WTC11 (cell line): ENCODE data around the gene PAPPA2.

ENCODE experiments used
- CREM ChIP-seq: sonication (generic); formaldehyde crosslinking; IDR thresholded peaks from 2 replicates; pipeline ENCODE4 v1.8.1; 2022; ENCODE audit warnings: mild to moderate bottlenecking, missing genetic modification reagents, moderate library complexity
- NFE2L1 ChIP-seq: sonication (generic); formaldehyde crosslinking; IDR thresholded peaks from 2 replicates; pipeline ENCODE4 v1.8.1; 2023; ENCODE audit warnings: missing genetic modification reagents
- NR3C1 ChIP-seq: sonication (generic); formaldehyde crosslinking; conservative IDR thresholded peaks from 2 replicates; pipeline ENCODE4 v1.8.1; 2023; ENCODE audit warnings: low read depth, mild to moderate bottlenecking, missing genetic modification reagents
- USF2 ChIP-seq: sonication (generic); formaldehyde crosslinking; IDR thresholded peaks from 2 replicates; pipeline ENCODE4 v1.8.1; 2023; ENCODE audit warnings: mild to moderate bottlenecking, missing genetic modification reagents, moderate library complexity
- TF ChIP-seq, protein P1 (sequence below): sonication (generic); formaldehyde crosslinking; conservative IDR thresholded peaks from 2 replicates; pipeline ENCODE4 v1.8.1; 2022; ENCODE audit warnings: mild to moderate bottlenecking, missing genetic modification reagents
- TF ChIP-seq, protein P2 (sequence below): sonication (generic); formaldehyde crosslinking; IDR thresholded peaks from 2 replicates; pipeline ENCODE4 v1.8.0; 2022; ENCODE audit warnings: mild to moderate bottlenecking, missing genetic modification reagents
- TF ChIP-seq, protein P3 (sequence below): fragments of 200-600 bp; IDR thresholded peaks from 2 replicates; pipeline ENCODE4 v1.8.0; 2022; ENCODE audit warnings: antibody characterized with exemption

DNA sequence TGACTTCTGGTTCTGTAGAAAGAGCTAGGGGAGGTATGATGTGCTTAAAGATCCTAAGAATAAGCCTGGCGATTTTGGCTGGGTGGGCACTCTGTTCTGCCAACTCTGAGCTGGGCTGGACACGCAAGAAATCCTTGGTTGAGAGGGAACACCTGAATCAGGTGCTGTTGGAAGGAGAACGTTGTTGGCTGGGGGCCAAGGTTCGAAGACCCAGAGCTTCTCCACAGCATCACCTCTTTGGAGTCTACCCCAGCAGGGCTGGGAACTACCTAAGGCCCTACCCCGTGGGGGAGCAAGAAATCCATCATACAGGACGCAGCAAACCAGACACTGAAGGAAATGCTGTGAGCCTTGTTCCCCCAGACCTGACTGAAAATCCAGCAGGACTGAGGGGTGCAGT, 93.3 kb downstream of the PAPPA2 start:
- no peak for TF ChIP-seq NR3C1 (CRISPR knock-in tag)
- TF ChIP-seq, protein P1, sequence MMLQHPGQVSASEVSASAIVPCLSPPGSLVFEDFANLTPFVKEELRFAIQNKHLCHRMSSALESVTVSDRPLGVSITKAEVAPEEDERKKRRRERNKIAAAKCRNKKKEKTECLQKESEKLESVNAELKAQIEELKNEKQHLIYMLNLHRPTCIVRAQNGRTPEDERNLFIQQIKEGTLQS (CRISPR knock-in tag): no peak
- no peak for TF ChIP-seq USF2 (CRISPR knock-in tag)
- no peak for TF ChIP-seq CREM (CRISPR knock-in tag)
- TF ChIP-seq NFE2L1: no peak
- TF ChIP-seq, protein P2, sequence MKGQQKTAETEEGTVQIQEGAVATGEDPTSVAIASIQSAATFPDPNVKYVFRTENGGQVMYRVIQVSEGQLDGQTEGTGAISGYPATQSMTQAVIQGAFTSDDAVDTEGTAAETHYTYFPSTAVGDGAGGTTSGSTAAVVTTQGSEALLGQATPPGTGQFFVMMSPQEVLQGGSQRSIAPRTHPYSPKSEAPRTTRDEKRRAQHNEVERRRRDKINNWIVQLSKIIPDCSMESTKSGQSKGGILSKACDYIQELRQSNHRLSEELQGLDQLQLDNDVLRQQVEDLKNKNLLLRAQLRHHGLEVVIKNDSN (CRISPR knock-in tag): no peak
- TF ChIP-seq, protein P3, sequence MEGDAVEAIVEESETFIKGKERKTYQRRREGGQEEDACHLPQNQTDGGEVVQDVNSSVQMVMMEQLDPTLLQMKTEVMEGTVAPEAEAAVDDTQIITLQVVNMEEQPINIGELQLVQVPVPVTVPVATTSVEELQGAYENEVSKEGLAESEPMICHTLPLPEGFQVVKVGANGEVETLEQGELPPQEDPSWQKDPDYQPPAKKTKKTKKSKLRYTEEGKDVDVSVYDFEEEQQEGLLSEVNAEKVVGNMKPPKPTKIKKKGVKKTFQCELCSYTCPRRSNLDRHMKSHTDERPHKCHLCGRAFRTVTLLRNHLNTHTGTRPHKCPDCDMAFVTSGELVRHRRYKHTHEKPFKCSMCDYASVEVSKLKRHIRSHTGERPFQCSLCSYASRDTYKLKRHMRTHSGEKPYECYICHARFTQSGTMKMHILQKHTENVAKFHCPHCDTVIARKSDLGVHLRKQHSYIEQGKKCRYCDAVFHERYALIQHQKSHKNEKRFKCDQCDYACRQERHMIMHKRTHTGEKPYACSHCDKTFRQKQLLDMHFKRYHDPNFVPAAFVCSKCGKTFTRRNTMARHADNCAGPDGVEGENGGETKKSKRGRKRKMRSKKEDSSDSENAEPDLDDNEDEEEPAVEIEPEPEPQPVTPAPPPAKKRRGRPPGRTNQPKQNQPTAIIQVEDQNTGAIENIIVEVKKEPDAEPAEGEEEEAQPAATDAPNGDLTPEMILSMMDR: no peak
